NCI-H510A treated with DMSO at 0.1 percent for 48 hours (cell line): ENCODE data around the gene UBE2S.

Experiments used
- DNase-seq: peaks from one replicate; lab custom pipeline; 2025; lab: John Stamatoyannopoulos, UW

UBE2S gene

GRCh38 chr19:55362174-55362989, 45.2 kb downstream of the UBE2S start:
- DNase-seq = no peak

GRCh38 chr19:55360902-55361301, 46.7 kb downstream of the UBE2S start:
- DNase-seq = no peak

- DNase-seq = no peak
Observed at GRCh38 chr19:55358943-55359908, 48.4 kb downstream of the UBE2S start.

- DNase-seq = no peak
Observed at GRCh38 chr19:55358493-55358892, 49.1 kb downstream of the UBE2S start.

- no peak for DNase-seq
Observed at GRCh38 chr19:55355213-55355821, 52.3 kb downstream of the UBE2S start.

- DNase-seq = no peak
Observed at GRCh38 chr19:55354698-55355212, 52.8 kb downstream of the UBE2S start, which contains the start of gene COX6B2. Gene COX6B2, minus strand, starts transcription at chr19:55354719. Its CDS starts 198 bp downstream, at chr19:55354521.

GRCh38 chr19:55353803-55354697, 53.5 kb downstream of the UBE2S start:
- peak; percentile 5 for DNase-seq

- DNase-seq = no peak
Observed at GRCh38 chr19:55353356-55353802, 54.2 kb downstream of the UBE2S start.

- no peak for DNase-seq
Observed at GRCh38 chr19:55352549-55353145, 54.9 kb downstream of the UBE2S start.

GRCh38 chr19:55352040-55352439, 55.5 kb downstream of the UBE2S start:
- no peak for DNase-seq

- no peak for DNase-seq
Observed at GRCh38 chr19:55350620-55351315, 56.8 kb downstream of the UBE2S start.
